Epithelial cell of esophagus (primary cell): ENCODE data around the gene SF1.

Source experiments
- DNase-seq: peaks from one replicate; pipeline ENCODE4 v3.0.0; 2010; ENCODE audit warnings: low read depth
- H3K4me3 ChIP-seq: 2 replicates; pipeline ENCODE4 v1.5.1; 2011; ENCODE audit warnings: mild to moderate bottlenecking, low read length, control low read depth
- CTCF ChIP-seq: IDR thresholded peaks from 2 replicates; pipeline ENCODE4 v1.5.1; 2011; ENCODE audit warnings: low read depth, mild to moderate bottlenecking, low read length, control low read depth, inconsistent platforms; ENCODE audit not compliant: insufficient read depth; ENCODE audit errors: missing control alignments

The SF1 gene

GRCh38 chr11:64804346-64805210 lies 26.2 kb upstream of the SF1 start:
- DNase-seq, result no peak
- H3K4me3 ChIP-seq, result no peak overlapping the region
- no peak for TF ChIP-seq CTCF

- DNase-seq, result no peak
- H3K4me3 ChIP-seq, result peak overlapping the region; percentile 65
- no peak for TF ChIP-seq CTCF
Measured at GRCh38 chr11:64803846-64804345, 25.6 kb upstream of the SF1 start.

DNA sequence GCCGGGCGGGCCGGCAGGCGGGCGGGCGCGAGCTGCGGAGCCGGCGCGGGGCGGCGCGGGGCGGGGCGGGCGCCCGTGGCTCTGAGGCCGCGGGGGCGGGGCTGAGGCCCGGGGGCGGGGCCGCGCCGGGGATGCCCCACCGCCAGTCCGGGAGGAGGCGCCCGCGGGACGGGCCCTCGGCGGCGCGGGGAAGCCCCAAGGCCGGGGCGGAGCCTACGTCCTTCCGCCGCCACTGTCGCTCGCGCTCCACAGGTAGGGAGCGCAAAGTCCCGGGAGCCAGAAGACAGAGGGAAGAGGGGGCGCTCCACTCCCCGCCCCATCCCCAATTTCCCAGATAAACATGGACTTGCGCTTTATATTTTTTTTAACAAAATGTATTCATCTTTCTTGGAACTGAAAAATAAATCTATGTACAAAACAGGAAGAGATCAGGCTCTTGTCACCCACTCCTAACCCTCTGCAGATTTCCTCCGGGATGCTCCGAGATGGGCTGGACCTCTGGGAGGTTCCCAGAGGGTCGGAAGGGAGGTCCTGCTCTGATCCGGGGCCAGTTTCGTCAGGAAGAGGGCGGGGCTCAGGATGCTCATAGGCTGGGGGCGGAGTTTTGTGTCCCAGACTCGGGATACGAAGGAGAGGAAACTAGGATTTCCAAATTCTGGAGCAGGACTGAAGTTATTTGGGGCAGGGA lies 25.0 kb upstream of the SF1 start, which contains the start of gene MAP4K2:
Gene MAP4K2, minus strand, starts transcription at position 57 of the 688 bp plus-strand sequence. CDS start 65 bp downstream, outside the sequence.
- peak; percentile 8 for TF ChIP-seq CTCF
- peak within 1 kb of the TSS; percentile 65 for H3K4me3 ChIP-seq
- peak; percentile 84 for DNase-seq

GRCh38 chr11:64802370-64803157 lies 24.2 kb upstream of the SF1 start:
- DNase-seq, result no peak
- H3K4me3 ChIP-seq, result peak overlapping the region; percentile 40
- TF ChIP-seq CTCF, result no peak

DNA sequence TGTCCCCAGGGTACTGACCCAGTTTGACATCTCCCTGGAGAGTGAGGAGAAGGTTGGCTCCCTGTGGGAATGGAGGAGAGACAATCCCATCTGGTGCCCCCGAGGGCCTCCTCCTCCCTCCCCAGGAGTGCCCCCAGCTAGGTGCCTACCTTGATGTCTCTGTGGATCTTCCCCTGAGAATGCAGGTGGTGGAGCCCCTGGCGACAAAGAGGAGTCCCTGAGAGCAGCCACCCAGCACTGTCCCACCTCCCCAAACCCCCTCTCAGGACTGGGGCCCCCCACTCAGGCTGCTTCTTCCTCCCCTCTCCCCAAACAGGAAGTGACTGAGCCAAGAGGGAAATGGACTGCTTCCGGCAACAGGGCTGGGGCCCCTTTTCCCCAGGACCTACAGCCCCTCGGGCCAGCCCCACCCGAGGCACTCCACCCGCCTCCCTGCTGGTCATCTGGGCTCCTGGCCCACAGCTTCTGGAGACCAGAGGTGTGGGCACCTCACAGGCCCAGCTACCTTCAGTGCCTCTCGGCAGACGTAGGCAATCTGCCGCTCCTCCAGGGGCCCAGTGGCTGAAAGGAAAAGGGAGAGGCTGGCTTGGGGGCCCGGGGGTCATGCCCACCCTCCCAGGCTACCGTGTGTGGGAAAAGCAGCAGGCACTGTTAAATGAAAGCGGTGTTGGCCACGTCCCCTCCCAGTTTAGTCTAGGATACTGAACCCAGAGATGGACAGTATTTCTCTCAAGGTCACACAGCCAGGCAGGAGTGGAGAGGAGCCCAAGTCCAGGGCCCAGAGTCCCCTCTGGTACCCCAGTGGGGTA lies 23.4 kb upstream of the SF1 start:
- no peak for TF ChIP-seq CTCF
- no peak overlapping the region for H3K4me3 ChIP-seq
- no peak for DNase-seq

GRCh38 chr11:64801158-64801464 lies 22.8 kb upstream of the SF1 start:
- no peak for DNase-seq
- H3K4me3 ChIP-seq, result no peak overlapping the region
- no peak for TF ChIP-seq CTCF
